ENCODE measurements around the gene MBD3.
"Not testable (repeated sequence)": the region's sequence is repeated elsewhere in the genome, so short reads cannot be mapped to it uniquely, and the experiment has no call there.

Gene MBD3

DNA sequence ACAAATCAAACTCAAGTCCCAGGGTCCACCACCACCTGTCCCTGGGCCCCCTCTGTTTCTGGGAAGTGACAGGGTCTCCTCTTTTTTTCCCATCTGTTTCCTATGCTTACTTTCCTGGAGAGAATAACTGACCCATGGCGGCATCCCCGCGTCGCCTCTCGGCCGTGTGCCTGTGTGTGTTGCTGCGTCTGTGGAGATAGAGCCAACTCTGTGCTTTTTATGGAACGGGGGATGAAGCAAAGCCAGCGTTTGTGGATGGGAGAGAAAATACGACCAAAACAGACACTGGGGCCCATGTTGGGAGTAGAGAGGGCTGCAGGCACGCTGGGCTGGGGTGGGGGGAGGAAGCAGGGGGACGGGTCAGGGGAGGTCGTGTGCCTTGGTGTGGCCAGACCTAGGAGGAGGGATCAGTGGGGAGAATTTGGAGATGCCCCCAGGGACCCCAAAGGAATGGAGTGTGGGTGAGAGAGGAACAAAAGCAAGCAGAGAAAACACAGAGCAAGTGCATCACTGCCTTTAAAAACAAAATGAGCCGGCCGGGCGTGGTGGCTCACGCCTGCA, 52.2 kb downstream of the MBD3 start:
- DNase-seq (ENCODE audit: low read depth in 3 of 3, low spot score in 1 of 3), result no peak

DNA sequence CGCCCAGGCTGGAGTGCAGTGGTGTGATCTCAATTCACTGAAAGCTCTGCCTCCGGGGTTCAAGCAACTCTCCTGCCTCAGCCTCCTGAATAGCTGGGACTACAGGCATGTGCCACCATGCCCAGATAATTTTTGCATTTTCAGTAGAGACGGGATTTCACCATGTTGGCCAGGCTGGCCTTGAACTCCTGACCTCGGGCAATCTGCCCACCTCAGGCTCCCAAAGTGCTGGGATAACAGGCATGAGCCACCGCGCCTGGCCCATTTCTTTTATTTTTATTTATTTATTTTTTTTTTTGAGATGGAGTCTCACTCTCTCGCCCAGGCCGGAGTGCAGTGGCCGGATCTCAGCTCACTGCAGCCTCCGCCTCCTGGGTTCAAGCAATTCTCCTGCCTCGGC, 52.9 kb downstream of the MBD3 start:
- DNase-seq (ENCODE audit: low read depth in 3 of 3, low spot score in 1 of 3), result not testable (repeated sequence)

DNA sequence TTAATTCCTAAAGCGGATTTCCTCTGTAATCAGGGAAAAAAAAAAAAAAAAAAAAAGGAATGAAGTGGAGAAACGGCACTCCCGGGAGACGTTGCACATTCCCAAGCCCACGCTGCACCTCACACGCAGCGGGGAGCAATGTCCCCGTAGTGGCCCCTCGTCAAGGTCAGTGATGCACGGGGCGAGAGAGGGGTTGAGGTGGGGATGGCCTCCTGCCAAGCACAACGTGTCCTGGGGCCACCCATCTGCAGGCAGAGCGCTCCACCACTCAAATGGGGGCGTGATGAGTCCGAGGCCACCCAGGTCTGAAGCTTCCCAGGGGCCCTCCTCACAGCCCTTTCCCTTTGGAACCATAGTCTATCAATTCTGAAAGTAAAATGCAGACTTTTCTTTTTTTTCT, 53.7 kb downstream of the MBD3 start:
- no peak for DNase-seq (ENCODE audit: low read depth in 3 of 3, low spot score in 1 of 3)

DNA sequence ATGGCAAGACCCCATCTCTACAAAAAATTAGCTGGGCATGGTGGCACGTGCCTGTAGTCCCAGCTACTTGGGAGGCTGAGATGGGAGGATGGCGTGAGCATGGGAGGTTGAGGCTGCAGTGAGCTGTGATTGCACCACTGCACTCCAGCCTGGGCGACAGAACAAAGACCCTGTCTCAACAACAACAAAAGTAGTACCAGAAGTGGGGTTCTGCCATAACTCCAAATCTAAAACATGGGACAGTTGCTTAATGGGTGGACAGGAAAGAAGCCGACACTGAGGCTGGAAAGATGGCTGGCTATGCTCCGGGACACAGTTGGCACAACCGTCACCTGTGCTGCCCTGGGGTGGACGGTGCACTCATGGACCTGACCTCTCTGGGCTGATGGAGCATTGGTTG, 57.0 kb downstream of the MBD3 start:
- DNase-seq (ENCODE audit: low read depth in 3 of 3, low spot score in 1 of 3), result not testable (repeated sequence)

DNA sequence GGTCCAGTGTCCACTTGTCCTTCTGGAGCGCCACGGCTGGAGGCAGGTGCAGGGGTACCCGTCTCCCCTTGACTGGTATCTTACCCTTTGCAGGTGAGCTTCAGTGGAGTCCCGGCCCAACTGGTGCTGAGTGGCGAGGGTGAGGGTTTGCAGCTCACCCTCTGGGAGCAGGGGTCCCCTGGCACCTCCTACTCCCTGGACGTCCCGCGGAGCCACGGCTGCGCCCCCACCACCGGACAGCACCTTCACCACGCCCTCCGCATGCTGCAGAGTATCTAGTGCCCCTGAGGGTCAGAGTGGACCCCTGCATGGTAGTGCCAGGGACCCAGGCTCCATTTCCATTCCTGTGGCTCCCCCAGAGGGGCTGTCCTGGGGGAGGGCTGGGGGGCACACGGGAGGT, 57.7 kb downstream of the MBD3 start:
- no peak for DNase-seq (ENCODE audit: low read depth in 3 of 3, low spot score in 1 of 3)

DNA sequence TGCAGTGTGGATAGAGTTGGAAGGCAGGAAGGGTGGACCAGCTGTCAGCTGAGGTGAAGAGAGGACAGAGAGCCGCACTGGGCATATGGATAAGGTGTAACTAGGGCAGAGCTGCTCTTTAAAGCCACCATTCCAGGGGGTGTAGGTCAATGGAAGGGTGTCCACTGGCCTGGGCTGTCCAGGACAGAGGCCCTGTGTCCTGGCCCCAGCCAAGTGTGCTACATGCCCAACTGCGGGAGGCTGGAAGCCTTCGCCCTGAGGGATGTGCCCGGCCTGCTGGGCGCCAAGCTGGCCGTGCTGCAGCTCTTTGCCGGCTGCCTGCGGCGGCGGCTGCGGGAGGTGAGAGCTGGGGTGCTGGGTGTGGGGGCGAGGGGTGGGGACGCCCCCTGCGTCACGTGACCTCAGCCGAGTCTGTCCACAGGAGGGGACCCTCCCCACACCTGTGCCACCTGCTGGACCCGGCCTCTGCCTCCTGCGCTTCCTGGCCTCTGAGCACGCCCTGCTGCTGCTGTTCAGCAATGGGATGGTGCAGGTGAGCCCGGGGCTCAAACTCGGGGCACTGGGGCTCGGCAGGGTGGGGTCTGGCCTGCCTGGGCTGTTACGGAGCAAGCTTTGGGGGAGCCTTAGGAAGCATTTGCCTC, 59.0 kb downstream of the MBD3 start:
- no peak for DNase-seq (ENCODE audit: low read depth in 3 of 3, low spot score in 1 of 3)

DNA sequence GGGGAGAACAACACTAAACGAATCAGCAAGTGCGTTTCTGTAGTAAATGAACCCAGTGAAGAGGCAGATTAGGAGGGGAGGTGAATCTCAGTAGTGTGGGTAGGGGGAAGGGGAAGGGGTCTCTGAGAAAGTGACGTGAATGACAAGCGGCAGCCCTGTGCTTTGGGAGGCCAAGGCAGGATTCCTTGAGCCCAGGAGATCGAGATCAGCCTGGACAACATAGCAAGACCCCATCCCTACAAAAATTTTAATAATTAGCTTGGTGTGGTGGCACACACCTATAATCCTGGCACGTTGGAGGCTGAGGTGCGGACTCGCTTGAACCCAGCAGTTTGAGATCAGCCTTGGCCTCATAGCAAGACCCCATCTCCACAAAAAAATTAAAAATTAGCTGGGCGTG, 60.7 kb downstream of the MBD3 start:
- no peak for DNase-seq (ENCODE audit: low read depth in 3 of 3, low spot score in 1 of 3)

DNA sequence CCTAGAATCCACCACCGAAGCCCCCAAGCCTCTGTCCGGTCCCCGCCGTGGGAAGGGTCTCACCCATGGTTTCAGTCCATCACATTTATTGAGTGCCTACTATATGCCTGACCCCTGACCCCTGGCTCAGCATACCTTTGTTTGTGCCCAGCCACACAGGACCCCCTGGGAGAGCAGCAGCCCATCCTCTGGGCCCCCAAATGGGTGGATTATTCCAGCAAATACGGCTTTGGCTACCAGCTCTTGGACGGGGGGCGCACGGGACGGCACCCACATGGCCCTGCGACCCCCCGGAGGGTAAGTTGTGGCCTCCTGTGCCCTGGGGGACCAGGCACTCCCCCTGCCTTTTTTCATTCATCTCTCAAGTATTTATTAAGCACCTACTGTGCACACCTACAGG, 61.1 kb downstream of the MBD3 start:
- no peak for DNase-seq (ENCODE audit: low read depth in 3 of 3, low spot score in 1 of 3)

DNA sequence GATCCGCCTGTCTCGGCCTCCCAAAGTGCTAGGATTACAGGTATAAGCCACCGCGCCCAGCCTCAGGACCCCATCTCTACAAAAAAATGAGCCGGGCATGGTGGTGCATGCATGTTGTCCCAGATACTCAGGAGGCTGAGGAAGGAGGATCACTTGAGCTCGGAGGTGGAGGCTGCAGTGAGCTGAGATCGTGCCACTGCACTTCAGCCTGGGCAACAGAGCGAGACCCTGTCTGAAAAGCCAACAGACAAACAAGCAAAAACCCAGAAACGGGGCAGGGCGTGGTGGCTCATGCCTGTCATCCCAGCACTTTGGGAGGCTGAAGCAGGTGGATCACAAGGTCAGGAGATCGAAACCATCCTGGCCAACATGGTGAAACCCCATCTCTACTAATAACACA, 61.8 kb downstream of the MBD3 start:
- DNase-seq (ENCODE audit: low read depth in 3 of 3, low spot score in 1 of 3), result not testable (repeated sequence)

DNA sequence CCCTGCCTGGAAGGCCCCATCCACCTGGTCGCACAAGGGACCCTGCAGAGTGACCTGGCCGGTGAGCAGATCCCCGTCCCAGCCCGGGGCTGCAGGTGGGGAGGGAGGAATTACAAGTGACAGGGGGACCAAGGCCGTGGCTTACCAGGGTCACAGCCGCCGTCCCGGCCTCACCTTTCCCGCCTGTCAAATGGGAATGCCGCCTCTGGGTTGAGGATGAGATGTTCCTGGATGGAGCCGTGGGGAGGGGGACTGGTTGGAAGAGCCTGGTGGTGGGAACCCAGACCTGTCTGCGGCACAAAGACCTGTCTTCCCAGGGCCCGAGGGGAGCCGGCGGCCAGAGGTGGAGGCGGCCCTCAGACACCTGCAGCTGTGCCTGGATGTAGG, 63.2 kb downstream of the MBD3 start:
- no peak for DNase-seq (ENCODE audit: low read depth in 3 of 3, low spot score in 1 of 3)

DNA sequence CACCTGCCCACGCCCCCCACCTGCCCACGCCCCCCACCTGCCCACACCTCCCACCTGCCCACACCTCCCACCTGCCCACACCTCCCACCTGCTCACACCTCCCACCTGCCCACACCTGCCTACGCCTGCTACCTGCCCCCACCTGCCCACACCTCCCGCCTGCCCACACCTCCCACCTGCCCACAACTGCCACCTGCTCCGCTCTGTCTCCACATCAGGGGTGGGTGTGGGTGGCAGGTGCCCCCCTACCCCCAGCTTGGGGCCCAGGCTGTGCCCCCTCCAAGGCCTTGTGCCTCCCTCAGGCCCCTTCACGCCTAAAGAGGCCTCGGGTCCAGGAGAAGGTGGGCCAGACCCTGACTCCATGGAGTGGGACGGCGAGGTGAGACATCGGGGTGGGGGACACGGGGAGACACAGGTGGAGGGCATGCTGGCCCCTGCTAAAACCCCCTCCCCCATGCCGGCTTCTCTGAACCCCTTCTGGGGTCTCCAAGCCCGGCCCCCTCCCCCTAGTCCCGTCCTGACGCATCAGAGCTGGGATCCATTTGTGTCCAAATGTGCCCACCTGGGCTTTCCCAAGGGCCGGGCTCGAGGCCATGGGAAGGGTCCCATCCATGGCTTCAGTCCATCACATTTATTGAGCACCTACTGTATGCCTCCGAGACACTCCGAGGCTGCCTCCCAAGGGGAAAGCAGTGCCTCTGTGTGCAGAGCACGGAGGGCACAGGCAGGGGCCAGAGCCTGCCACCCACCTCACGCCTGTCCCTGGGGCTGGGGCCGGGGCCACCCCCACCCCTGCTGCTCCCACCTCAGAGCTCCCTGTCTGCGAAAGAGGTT, 63.9 kb downstream of the MBD3 start:
- no peak for DNase-seq (ENCODE audit: low read depth in 3 of 3, low spot score in 1 of 3)

DNA sequence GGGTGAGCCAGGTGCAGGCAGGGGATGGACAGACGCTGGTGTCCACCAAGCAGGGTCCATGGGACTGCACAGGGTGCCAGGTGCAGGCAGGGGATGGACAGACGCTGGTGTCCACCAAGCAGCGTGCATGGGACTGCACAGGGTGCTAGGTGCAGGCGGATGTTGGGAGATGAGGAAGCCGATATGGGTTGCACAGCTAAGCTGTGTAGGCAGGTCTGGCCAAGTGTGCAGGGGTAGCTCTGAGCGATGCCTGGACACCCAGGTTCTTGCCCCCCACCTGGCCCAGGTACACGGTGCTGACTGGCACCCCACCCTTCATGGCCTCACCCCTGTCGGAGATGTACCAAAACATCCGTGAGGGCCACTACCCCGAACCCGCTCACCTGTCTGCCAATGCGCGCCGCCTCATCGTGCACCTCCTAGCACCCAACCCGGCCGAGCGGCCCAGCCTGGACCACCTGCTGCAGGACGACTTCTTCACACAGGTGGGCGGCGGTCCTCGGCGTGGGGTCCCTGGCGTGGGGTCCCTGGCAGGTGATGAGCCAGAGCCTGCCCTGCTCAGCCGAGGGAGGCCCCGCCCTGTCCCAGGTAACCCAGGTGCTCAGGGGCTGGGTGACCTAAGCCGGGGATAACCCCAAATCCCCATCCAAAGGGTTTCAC, 64.9 kb downstream of the MBD3 start:
- no peak for DNase-seq (ENCODE audit: low read depth in 3 of 3, low spot score in 1 of 3)

DNA sequence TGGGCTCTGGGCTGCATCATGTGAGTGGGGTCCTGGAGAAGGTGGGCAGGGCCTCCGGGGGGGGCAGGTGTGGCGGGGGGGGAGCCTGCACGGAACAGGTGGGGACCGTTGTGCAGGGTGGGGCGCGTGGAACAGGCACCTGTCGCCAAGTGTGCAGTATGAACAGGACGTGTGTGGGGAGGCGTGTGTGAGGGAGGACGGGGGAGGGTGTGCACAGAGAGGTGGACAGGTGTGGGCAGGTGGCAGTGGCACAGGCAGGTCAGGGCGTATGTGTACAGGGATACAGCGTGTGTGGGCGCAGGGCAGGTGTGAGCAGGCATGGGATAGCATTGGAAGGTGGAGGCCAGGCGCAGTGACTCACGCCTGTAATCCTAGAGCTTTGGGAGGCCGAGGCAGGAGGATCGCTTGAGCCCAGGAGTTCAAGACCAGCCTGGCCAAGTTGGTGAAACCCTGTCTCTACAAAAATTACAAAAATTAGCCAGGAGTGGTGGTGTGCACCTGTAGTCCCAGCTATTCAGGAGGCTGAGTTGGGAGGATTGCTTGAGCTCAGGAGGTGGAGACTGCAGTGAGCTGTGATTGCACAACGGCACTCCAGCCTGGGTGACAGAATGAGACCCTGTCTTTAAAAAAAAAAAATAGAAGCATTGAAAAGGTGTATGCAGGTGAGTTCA, 65.6 kb downstream of the MBD3 start:
- DNase-seq (ENCODE audit: low read depth in 3 of 3, low spot score in 1 of 3), result no peak

DNA sequence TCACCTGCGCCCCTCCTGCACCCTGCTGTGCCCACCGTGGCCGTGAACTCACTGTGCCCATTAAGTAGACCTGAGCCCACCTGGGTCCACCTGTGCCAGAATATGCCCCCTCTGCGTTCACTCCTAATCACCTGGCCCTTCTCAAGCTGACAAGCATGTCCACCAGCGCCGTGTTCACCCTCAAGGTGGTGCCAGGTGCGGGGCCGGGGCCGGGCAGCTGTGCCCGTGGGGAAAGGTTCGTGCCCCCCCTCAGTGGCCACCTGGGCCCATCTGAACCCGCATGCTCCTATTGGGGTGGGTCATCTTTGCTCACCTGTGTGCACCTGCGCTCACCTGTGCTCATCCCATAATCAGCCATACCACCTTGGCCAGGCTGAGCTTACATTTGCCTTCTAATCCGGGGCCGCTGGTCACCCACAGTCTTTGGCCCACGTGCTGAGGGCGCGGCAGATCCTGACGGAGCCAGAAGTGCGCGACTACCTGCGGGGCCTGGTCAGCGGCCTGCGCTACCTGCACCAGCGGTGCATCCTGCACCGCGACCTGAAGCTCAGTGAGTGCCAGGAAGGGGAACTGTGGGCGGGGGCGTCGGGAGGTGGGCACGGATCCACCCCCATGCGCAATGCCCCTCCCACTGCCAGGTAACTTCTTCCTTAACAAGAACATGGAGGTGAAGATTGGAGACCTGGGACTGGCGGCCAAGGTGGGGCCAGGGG, 66.4 kb downstream of the MBD3 start:
- no peak for DNase-seq (ENCODE audit: low read depth in 3 of 3, low spot score in 1 of 3)

DNA sequence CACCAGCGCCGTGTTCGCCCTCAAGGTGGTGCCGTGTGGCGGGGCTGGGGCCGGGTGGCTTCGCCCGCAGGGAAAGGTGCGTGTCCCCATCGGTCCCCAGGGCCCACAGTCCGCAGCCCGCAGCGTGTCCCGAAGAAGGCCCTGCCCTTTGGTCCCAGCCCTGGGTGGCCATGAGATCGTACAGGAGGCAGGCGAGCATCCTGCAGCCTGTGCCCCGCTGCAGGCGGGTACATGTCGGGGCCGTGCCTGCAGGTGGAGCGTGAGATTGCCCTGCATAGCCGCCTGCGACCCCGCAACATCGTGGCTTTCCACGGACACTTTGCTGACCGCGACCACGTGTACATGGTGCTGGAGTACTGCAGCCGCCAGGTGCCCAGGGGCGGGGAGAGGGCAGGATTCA, 67.3 kb downstream of the MBD3 start:
- DNase-seq (ENCODE audit: low read depth in 3 of 3, low spot score in 1 of 3), result no peak

DNA sequence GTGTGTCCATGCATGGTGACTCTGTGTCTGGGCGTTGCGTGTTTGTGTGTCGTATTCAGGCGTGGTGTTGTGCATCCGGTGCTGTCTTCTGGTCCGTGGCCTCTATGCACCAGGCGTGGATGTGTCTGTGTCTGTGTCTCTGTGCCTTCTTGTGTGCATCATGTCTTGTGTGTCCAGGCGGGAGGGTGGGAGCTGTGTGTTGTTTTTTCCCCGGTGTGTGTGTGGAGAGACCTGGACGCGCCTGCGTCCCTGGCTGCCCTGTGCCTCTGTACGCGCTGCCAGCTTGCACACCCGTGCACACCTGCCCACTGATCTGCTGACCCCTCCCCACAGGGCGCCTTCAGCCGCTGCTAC, 67.7 kb downstream of the MBD3 start:
- no peak for DNase-seq (ENCODE audit: low read depth in 3 of 3, low spot score in 1 of 3)

DNA sequence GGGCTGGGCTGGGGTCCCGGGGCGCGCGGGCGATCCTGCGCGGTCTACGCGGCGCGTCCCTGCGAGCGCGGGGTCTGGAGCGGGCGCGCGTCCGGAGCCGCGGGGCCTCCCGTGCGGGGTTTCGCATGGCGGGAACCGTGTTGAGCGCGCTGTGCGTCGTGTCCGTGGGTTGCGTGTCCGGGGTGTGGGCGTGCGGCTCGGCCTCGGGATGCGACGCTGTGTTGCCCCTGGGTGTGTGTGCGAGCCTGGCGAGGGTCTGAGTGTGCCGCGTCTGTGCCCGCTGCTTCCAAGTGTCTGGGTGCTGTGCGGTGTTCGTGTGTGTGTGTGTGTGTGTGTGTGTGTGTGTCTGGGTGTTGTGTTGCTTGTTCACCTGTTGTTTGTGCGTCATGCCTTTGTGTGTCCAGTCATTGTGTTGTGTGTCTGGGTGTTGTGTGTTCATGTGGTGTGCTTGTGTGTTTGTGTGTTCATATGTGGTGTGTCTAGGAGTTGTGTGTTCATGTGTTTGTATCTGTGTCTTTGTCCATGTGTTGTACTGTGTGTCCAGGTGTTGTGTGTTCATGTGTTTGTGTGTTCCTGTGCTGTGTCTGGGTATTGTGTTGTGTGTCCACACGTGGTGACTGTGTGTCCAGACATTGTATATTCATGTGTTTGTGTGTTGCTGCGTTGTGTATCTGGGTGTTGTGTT, 68.2 kb downstream of the MBD3 start:
- no peak for DNase-seq (ENCODE audit: low read depth in 3 of 3, low spot score in 1 of 3)

Measured in stimulated activated CD4-positive, alpha-beta T cell treated with anti-CD3 and anti-CD28 coated beads, TNF-alpha, amount 100 ng/mL, for 1 hour (primary cell).